Measurements from ENCODE around the gene USH2A. TPM values are rescaled to one million over a fixed set of nuclear protein-coding genes. Genes with fewer than 3 reads are reported as not detected.

Gene USH2A
- polyA plus RNA-seq, 1 of the 3 experiments (the other 2 are of a cell fraction), result under 0.01 TPM

- Histone ChIP-seq H3K27ac (ENCODE audit: low read depth in 2 of 2, low read length in 1 of 2) (no peak overlapping the region), H3K36me3 (replicated peaks in 1 of 2; ENCODE audit: control insufficient read depth in 1 of 2, insufficient read depth in 2 of 2, low read length in 1 of 2) (no peaks in the 10 kb centered on the region), H3K4me2 (no peak overlapping the region), H3K9me2 (no peaks in the 10 kb centered on the region), H2AFZ (ENCODE audit: low read depth) (no peak overlapping the region), H3K79me2 (ENCODE audit: insufficient read depth) (no peaks in the 10 kb centered on the region), H3F3A (replicated peaks; ENCODE audit: insufficient read depth) (no peaks in the 10 kb centered on the region), H4K20me1 (ENCODE audit: insufficient read depth) (no peaks in the 10 kb centered on the region), H3K9me3 (no peaks in the 10 kb centered on the region), H3K27me3 (ENCODE audit: insufficient read depth) (no peaks in the 10 kb centered on the region), H3K9ac (no peak overlapping the region), H3K4me1 (ENCODE audit: control insufficient read depth in 1 of 2, insufficient read depth in 2 of 2, low read depth in 1 of 2, low read length in 1 of 2) (peaks cover 0 to 2% of the 10 kb centered on the region in 2 experiments; a peak in 2 of 4 replicates), H3K4me3 (ENCODE audit: low read depth in 2 of 2, low read length in 1 of 2) (no peak overlapping the region)
- TF ChIP-seq YY1 (IDR thresholded peaks at IDR 0.05; ENCODE audit: low read depth) (no peak), MEF2A (IDR thresholded peaks at IDR 0.05; ENCODE audit: borderline replicate concordance, low read depth) (no peak), PBX3 (IDR thresholded peaks at IDR 0.05) (no peak)
- no peak for DNase-seq
- WGBS (ENCODE audit: low lambda C conversion rate), result 73% methylated on average over 3 of the region's 3 CpGs
- ChIA-PET POLR2A (no interaction called here), CTCF (interaction anchor here (1.0 kb wide), 1 partner anchor 14 kb away, joined by 3 read pairs; no protein-coding TSS in a partner anchor)
These were observed 771.4 kb downstream of the USH2A start for GRCh38 chr1:215651867-215652266.

- H3K4me2 ChIP-seq, result no peak overlapping the region
- ChIA-PET CTCF (no interaction called here), POLR2A (no interaction called here)
- H3K4me3 ChIP-seq (ENCODE audit: low read depth in 2 of 2, low read length in 1 of 2), result no peak overlapping the region
- H3K27me3 ChIP-seq (ENCODE audit: insufficient read depth), result no peaks in the 10 kb centered on the region
- no peak for TF ChIP-seq GABPA (IDR thresholded peaks at IDR 0.05; ENCODE audit: low read depth)
- no peak for TF ChIP-seq IRF3 (IDR thresholded peaks at IDR 0.05; ENCODE audit: low read depth, low read length)
- no peak for TF ChIP-seq NRF1 (IDR thresholded peaks at IDR 0.05; ENCODE audit: low read depth, low read length)
- no peak for TF ChIP-seq TCF12 (IDR thresholded peaks at IDR 0.05)
- TF ChIP-seq USF2 (IDR thresholded peaks at IDR 0.05; ENCODE audit: borderline replicate concordance, low read depth, low read length), result no peak
- no peak for TF ChIP-seq YY1 (IDR thresholded peaks at IDR 0.05; ENCODE audit: low read depth)
- no peak for TF ChIP-seq EZH2phosphoT487 (IDR thresholded peaks at IDR 0.05; ENCODE audit: borderline replicate concordance, low read depth)
- TF ChIP-seq RCOR1 (IDR thresholded peaks at IDR 0.05; ENCODE audit: low read length), result no peak
- no peak for TF ChIP-seq ZBTB33 (IDR thresholded peaks at IDR 0.05; ENCODE audit: borderline replicate concordance, low read depth)
- TF ChIP-seq TEAD4 (IDR thresholded peaks at IDR 0.05; ENCODE audit: borderline replicate concordance, insufficient read depth), result no peak
- no peak for TF ChIP-seq MEF2A (IDR thresholded peaks at IDR 0.05; ENCODE audit: borderline replicate concordance, low read depth)
- no peak for TF ChIP-seq TAF1 (IDR thresholded peaks at IDR 0.05; ENCODE audit: borderline replicate concordance, low read depth, low read length)
- TF ChIP-seq PBX3 (IDR thresholded peaks at IDR 0.05), result no peak
- no peak overlapping the region for H3K9ac ChIP-seq
- no peaks in the 10 kb centered on the region for H3K79me2 ChIP-seq (ENCODE audit: insufficient read depth)
- no peaks in the 10 kb centered on the region for H3F3A ChIP-seq (replicated peaks; ENCODE audit: insufficient read depth)
- no peak overlapping the region for H2AFZ ChIP-seq (ENCODE audit: low read depth)
- peaks cover 0 to 2% of the 10 kb centered on the region in 2 experiments; a peak in 2 of 4 replicates for H3K4me1 ChIP-seq (ENCODE audit: control insufficient read depth in 1 of 2, insufficient read depth in 2 of 2, low read depth in 1 of 2, low read length in 1 of 2)
- no peak overlapping the region for H3K27ac ChIP-seq (ENCODE audit: low read depth in 2 of 2, low read length in 1 of 2)
- no peaks in the 10 kb centered on the region for H3K36me3 ChIP-seq (replicated peaks in 1 of 2; ENCODE audit: control insufficient read depth in 1 of 2, insufficient read depth in 2 of 2, low read length in 1 of 2)
- no peak for DNase-seq
- H3K9me2 ChIP-seq, result no peaks in the 10 kb centered on the region
- WGBS (ENCODE audit: low lambda C conversion rate), result 34% methylated on average over 9 of the region's 9 CpGs
- no peaks in the 10 kb centered on the region for H4K20me1 ChIP-seq (ENCODE audit: insufficient read depth)
- H3K9me3 ChIP-seq, result no peaks in the 10 kb centered on the region
These were observed 772.6 kb downstream of the USH2A start for GRCh38 chr1:215650446-215651149.
